Coronary artery (tissue), 2 donors: ENCODE measurements around the gene IGFBP6.
A peak's percentile ranks its signal among the peaks of the same experiment; 100 is the strongest.

ENCODE experiments used
- DNase-seq: peaks from one replicate; pipeline ENCODE4 v3.0.0-alpha.2; 2017; ENCODE audit warnings: low spot score
- H3K27ac ChIP-seq, 2 donors: fragments of 200-600 bp; sonication (generic); one replicate each; pipeline ENCODE4 v1.5.1; 2016 to 2019
- H3K4me3 ChIP-seq: fragments of 200-600 bp; sonication (generic); 2 replicates; pipeline ENCODE4 v1.5.1; 2016; ENCODE audit warnings: mild to moderate bottlenecking, moderate library complexity
- TF ChIP-seq, protein P1 (sequence below): fragments of 200-600 bp; sonication (generic); IDR thresholded peaks from one replicate; pipeline ENCODE4 v1.5.1; 2019; ENCODE audit warnings: antibody characterized with exemption

IGFBP6 gene

GRCh38 chr12:53051058-53051880, 46.2 kb upstream of the IGFBP6 start:
- DNase-seq: peak; percentile 91
- H3K27ac ChIP-seq: peak overlapping the region; percentile 95 to 97
- TF ChIP-seq, protein P1, sequence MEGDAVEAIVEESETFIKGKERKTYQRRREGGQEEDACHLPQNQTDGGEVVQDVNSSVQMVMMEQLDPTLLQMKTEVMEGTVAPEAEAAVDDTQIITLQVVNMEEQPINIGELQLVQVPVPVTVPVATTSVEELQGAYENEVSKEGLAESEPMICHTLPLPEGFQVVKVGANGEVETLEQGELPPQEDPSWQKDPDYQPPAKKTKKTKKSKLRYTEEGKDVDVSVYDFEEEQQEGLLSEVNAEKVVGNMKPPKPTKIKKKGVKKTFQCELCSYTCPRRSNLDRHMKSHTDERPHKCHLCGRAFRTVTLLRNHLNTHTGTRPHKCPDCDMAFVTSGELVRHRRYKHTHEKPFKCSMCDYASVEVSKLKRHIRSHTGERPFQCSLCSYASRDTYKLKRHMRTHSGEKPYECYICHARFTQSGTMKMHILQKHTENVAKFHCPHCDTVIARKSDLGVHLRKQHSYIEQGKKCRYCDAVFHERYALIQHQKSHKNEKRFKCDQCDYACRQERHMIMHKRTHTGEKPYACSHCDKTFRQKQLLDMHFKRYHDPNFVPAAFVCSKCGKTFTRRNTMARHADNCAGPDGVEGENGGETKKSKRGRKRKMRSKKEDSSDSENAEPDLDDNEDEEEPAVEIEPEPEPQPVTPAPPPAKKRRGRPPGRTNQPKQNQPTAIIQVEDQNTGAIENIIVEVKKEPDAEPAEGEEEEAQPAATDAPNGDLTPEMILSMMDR: no peak
- peak overlapping the region; percentile 85 for H3K4me3 ChIP-seq

DNA sequence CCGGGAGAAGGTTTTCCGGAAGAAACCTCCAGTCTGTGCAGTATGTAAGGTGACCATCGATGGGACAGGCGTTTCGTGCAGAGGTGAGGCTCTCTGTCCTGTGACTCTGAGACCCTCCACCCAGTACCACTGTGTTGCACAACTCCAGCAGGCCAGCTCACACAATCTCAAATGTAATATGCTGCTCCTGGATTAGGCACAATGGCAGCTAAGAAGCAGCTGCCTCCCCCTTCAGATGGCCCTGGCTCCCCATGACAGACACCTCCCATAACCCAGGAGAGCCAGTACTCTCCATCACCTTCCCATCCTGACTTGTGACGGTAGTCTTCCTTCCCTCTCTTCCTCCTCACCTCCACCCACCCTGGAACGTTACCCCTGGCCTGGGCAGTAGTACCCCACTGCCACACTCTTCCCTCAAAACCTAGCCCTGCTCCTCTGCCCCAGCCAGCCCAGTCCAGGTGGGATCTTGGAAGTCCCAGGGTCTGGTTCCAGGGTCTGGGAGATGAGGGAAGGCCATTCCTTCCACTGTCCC, 45.5 kb upstream of the IGFBP6 start:
- Histone ChIP-seq H3K27ac (peak overlapping the region; percentile 95 to 97), H3K4me3 (peak overlapping the region; percentile 85)
- DNase-seq: no peak
- TF ChIP-seq, protein P1: no peak

GRCh38 chr12:53052419-53053217, 44.8 kb upstream of the IGFBP6 start:
- TF ChIP-seq, protein P1: no peak
- peak overlapping the region; percentile 95 to 97 for H3K27ac ChIP-seq
- DNase-seq: peak; percentile 94
- peak overlapping the region; percentile 85 for H3K4me3 ChIP-seq

- Histone ChIP-seq H3K27ac (peak overlapping the region; percentile 95 to 97), H3K4me3 (peak overlapping the region; percentile 85)
- peak; percentile 84 for DNase-seq
- TF ChIP-seq, protein P1: peak; percentile 41
These were observed 44.0 kb upstream of the IGFBP6 start for GRCh38 chr12:53053218-53054111.

GRCh38 chr12:53054112-53054878, 43.2 kb upstream of the IGFBP6 start:
- H3K27ac ChIP-seq: peak overlapping the region; percentile 95 to 97
- TF ChIP-seq, protein P1: no peak
- peak overlapping the region; percentile 85 for H3K4me3 ChIP-seq
- peak; percentile 97 for DNase-seq
